Muscle of leg (tissue), 16 donors: ENCODE data around the gene P2RY6. TPM values are rescaled to one million over a fixed set of nuclear protein-coding genes. Genes with fewer than 3 reads are reported as not detected.
A peak's percentile ranks its signal among the peaks of the same experiment; 100 is the strongest.

Source experiments
- DNase-seq: peaks from one replicate; pipeline ENCODE4 v3.0.0; 2013
- H3K27ac ChIP-seq: one replicate; pipeline ENCODE4 v1.5.1; 2013; ENCODE audit warnings: mild to moderate bottlenecking, low read length, control low read depth
- H3K27me3 ChIP-seq: one replicate; pipeline ENCODE4 v1.6.1; 2013; ENCODE audit warnings: low read length; ENCODE audit not compliant: control insufficient read depth, insufficient read depth
- H3K36me3 ChIP-seq: one replicate; pipeline ENCODE4 v1.6.1; 2013; ENCODE audit warnings: low read length; ENCODE audit not compliant: control insufficient read depth, insufficient read depth
- H3K4me1 ChIP-seq: one replicate; pipeline ENCODE4 v1.6.1; 2013; ENCODE audit warnings: low read length; ENCODE audit not compliant: control insufficient read depth, insufficient read depth
- H3K4me3 ChIP-seq: one replicate; pipeline ENCODE4 v1.5.1; 2013; ENCODE audit warnings: low read length, control low read depth
- H3K9me3 ChIP-seq: replicated peaks from 2 replicates; pipeline ENCODE4 v1.6.1; 2013; ENCODE audit warnings: low read depth, low read length; ENCODE audit not compliant: control insufficient read depth
- WGBS: methylation state at CpG from one replicate; pipeline ENCODE4 v1.1.5; 2013; ENCODE audit warnings: missing lambda C conversion rate; ENCODE audit not compliant: insufficient coverage; 5-methylcytosine and 5-hydroxymethylcytosine counted together
- long read RNA-seq, 11 donors: transcript quantifications; one replicate each; lab custom pipeline, GENCODE V29; 2026
- polyA plus RNA-seq, 8 donors: library from polyadenylated mRNA; unstranded; fragments of 120-200 nt; gene quantifications; one replicate each; pipeline versions ENCODE4 v1.2.1 to v1.2.3, GENCODE V29; 2013; ENCODE audit warnings: inconsistent platforms in 1 of 8, low replicate concordance in 1 of 8; ENCODE audit not compliant: insufficient read length in 8 of 8, insufficient read depth in 1 of 8
- total RNA-seq: library from RNA; stranded (reverse); fragments of 120-200 nt; gene quantifications from one replicate; pipeline ENCODE4 v1.2.4, GENCODE V29; 2013

Gene P2RY6
- 0.53 TPM for total RNA-seq
- polyA plus RNA-seq, result 1 to 10 TPM in 7 of 8 donors, under 1 TPM in 1; 0.82 to 1.9 (median 1.5) TPM
- long read RNA-seq, donor 1, result 0 reads
- long read RNA-seq, donor 2, result 0 reads
- long read RNA-seq, donor 3, result 0 reads
- long read RNA-seq, donor 4, partial matches to known transcripts, result 0 of 1 reads
- long read RNA-seq, donor 4, other reads (novel, unspliced or antisense), result 0 of 1 reads
- long read RNA-seq, donor 5, partial matches to known transcripts, result 0 of 1 reads
- long read RNA-seq, donor 5, other reads (novel, unspliced or antisense), result 0 of 1 reads
- long read RNA-seq, donor 6, partial matches to known transcripts, result 0 of 1 reads
- long read RNA-seq, donor 6, other reads (novel, unspliced or antisense), result 0 of 1 reads
- long read RNA-seq, donor 7, result 0 reads
- long read RNA-seq, donor 8, partial matches to known transcripts, result 0 of 1 reads
- long read RNA-seq, donor 8, other reads (novel, unspliced or antisense), result 0 of 1 reads
- long read RNA-seq, donor 9, partial matches to known transcripts, result 0 of 4 reads
- long read RNA-seq, donor 9, other reads (novel, unspliced or antisense), result 0 of 4 reads
- long read RNA-seq, donor 10, partial matches to known transcripts, result 0 of 2 reads
- long read RNA-seq, donor 10, other reads (novel, unspliced or antisense), result 0 of 2 reads
- long read RNA-seq, donor 11, partial matches to known transcripts, result 0 of 1 reads
- long read RNA-seq, donor 11, other reads (novel, unspliced or antisense), result 0 of 1 reads

DNA sequence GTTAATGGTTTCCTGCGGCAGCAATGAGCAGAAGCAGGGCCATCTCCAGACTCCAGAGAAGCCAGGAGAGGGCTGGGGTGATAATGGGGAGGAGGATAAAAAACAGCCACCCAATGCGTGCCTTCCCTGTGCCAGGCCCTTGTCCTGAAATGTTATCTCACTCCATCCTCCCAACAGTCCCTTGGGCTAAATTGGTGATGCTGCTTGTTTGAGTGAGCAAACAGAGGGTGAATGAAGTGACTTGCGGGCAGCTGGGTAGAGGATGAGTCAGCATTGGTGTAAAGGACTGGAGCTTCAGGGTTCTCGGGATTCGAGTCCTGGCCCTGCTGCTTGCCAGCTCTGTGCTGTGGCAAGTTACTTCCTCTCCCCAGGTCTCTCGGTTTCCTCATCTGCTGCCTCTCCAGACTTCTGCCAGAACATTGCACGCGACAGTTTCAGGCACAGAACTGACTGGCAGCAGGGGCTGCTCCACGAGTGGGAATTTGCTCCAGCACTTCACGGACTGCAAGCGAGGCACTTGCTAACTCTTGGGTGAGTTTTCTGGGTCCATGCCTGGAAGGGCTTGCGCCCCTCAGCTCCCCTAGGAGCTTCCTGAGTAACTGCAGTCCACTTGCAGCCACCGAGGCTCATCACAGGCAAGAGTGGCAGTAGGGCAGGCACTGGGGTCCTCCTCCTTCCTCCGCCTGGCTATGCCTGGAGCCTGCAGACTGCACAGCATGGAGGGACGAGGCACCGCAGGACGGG, at the start of gene P2RY6:
TSS of gene P2RY6 (plus strand) at position 403 of the 744 bp plus-strand sequence. CDS start 24,181 bp downstream, outside the sequence.
- DNase-seq, result peak; percentile 38
- peak within 1 kb of the TSS; percentile 29 for H3K27ac ChIP-seq
- H3K36me3 ChIP-seq, result no peaks in the 10 kb centered on the region
- peak within 1 kb of the TSS; percentile 25 for H3K4me3 ChIP-seq
- WGBS, result 71% methylated on average over 13 of the region's 17 CpGs
- H3K27me3 ChIP-seq, result no peaks in the 10 kb centered on the region
- H3K4me1 ChIP-seq, result peaks cover 31% of the 10 kb centered on the region
- H3K9me3 ChIP-seq, result no peaks in the 10 kb centered on the region

GRCh38 chr11:73223998-73224730, 48.0 kb upstream of the P2RY6 start:
- H3K9me3 ChIP-seq, result no peaks in the 10 kb centered on the region
- WGBS, result 55% methylated on average over 8 of the region's 10 CpGs
- H3K27ac ChIP-seq, result no peak overlapping the region
- H3K4me3 ChIP-seq, result no peak overlapping the region
- peaks cover 6% of the 10 kb centered on the region for H3K4me1 ChIP-seq
- H3K27me3 ChIP-seq, result peaks cover 20% of the 10 kb centered on the region
- no peak for DNase-seq
- H3K36me3 ChIP-seq, result no peaks in the 10 kb centered on the region

- Histone ChIP-seq H3K27me3 (peaks cover 10% of the 10 kb centered on the region), H3K36me3 (no peaks in the 10 kb centered on the region), H3K4me1 (peaks cover 16% of the 10 kb centered on the region), H3K4me3 (no peak overlapping the region), H3K27ac (no peak overlapping the region), H3K9me3 (no peaks in the 10 kb centered on the region)
- WGBS, result 39% methylated on average over 2 of the region's 3 CpGs
- no peak for DNase-seq
These were observed 47.0 kb upstream of the P2RY6 start for GRCh38 chr11:73225001-73225686.

DNA sequence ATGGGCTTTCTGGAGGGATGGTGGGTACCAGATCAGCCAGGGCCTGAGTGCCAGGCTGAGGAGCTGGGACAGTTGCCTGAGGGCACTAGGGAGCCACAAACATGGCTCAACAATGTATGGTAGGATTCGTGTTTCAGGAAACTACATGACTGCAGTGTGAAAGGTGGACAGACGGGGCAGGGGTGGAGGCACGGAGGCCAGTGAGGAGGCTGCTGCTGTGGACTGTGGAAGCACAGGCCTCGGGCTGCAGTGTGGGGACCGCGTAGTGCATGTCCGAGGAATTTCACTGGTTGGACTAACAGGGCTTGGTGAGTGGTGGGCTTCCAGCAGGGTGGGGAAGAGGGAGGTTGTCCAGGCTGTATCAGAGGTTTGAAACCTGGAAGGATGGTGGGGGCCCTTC, 46.3 kb upstream of the P2RY6 start:
- no peaks in the 10 kb centered on the region for H3K9me3 ChIP-seq
- H3K4me1 ChIP-seq, result peaks cover 20% of the 10 kb centered on the region
- H3K27ac ChIP-seq, result no peak overlapping the region
- 82% methylated on average over 7 of the region's 7 CpGs for WGBS
- H3K36me3 ChIP-seq, result no peaks in the 10 kb centered on the region
- no peak for DNase-seq
- H3K4me3 ChIP-seq, result no peak overlapping the region
- peaks cover 5% of the 10 kb centered on the region for H3K27me3 ChIP-seq

DNA sequence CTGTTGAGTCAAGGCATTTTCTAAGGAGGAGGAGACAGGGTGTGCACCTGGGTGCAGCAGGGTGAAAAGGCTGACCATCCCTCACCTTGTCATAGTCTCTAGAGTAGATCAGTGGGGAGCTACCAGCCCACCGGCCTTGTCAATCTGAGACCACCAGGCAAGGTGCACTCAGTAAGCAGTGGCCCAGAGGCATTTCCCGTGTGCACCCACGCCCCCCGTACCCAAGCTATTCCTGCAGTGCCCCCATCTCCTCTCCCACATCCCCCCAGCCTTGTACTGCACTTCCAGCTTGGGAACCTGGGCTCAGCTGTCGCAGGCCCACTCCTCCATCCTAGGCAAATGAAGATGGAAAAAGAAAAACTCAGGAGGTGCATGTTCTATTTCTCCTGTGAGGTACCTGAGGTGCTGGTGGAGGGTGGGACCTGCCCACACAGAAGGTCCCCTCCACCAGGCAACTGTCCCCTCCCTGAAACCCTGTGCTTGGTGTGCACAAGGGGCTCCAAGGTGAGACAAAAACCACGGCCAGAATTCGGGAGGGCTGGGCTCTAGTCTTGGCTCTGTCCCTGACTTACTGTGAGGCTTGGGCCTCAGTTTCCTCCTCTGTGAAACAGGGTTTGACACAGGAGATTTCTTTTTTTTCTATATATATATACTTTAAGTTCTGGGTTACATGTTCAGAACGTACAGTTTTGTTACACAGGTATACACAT, 45.7 kb upstream of the P2RY6 start:
- no peak for DNase-seq
- Histone ChIP-seq H3K4me3 (no peak overlapping the region), H3K4me1 (peaks cover 20% of the 10 kb centered on the region), H3K27ac (no peak overlapping the region), H3K9me3 (no peaks in the 10 kb centered on the region), H3K27me3 (peaks cover 5% of the 10 kb centered on the region), H3K36me3 (no peaks in the 10 kb centered on the region)
- WGBS, result 91% methylated on average over 4 of the region's 8 CpGs

DNA sequence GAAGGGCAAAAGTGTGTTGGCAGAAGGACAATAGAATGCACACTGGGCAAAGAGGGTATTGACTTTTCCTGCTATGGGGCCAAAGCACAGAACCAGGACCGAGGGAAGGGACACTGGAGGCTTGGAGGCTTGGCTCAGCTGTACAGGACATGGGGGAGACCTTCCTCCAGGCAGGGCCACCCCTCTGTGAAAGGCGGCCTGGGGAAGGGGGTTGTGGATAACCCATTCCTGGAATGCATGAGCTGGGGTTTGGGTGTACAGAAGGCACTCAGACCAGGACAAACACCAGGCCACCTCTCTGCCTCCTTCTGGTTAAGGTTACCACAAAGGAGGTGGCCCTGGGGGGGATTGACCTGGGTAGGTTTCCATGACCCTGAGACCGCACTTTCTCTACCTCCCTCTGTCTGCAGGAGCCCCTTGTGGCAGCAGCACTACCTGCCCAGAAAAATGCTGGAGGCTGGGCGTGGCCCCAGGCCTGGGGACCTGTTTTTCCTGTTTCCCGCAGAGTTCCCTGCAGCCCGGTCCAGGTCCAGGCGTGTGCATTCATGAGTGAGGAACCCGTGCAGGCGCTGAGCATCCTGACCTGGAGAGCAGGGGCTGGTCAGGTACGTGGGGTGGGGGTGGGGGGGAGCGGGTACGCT, 44.4 kb upstream of the P2RY6 start:
- Histone ChIP-seq H3K4me1 (peaks cover 20% of the 10 kb centered on the region), H3K27me3 (peaks cover 5% of the 10 kb centered on the region), H3K36me3 (no peaks in the 10 kb centered on the region), H3K9me3 (no peaks in the 10 kb centered on the region), H3K4me3 (no peak overlapping the region), H3K27ac (no peak overlapping the region)
- 62% methylated on average over 3 of the region's 12 CpGs for WGBS
- DNase-seq, result no peak

- no peak overlapping the region for H3K27ac ChIP-seq
These were observed 43.6 kb upstream of the P2RY6 start for GRCh38 chr11:73228268-73229134.

GRCh38 chr11:73229321-73229895, 42.7 kb upstream of the P2RY6 start:
- Histone ChIP-seq H3K27ac (peak overlapping the region; percentile 22), H3K36me3 (no peaks in the 10 kb centered on the region), H3K4me1 (peaks cover 20% of the 10 kb centered on the region), H3K27me3 (no peaks in the 10 kb centered on the region), H3K9me3 (no peaks in the 10 kb centered on the region), H3K4me3 (no peak overlapping the region)
- WGBS, result 24% methylated on average over 7 of the region's 11 CpGs
- peak; percentile 58 for DNase-seq

More at GRCh38 chr11:73228268-73229134, 43.6 kb upstream of the P2RY6 start:
- peaks cover 4% of the 10 kb centered on the region for H3K27me3 ChIP-seq
- no peak overlapping the region for H3K4me3 ChIP-seq
- no peaks in the 10 kb centered on the region for H3K36me3 ChIP-seq
- WGBS, result 58% methylated on average over 2 of the region's 4 CpGs
- H3K4me1 ChIP-seq, result peaks cover 20% of the 10 kb centered on the region
- DNase-seq, result no peak
- H3K9me3 ChIP-seq, result no peaks in the 10 kb centered on the region
